Spinal cord (tissue), 10 donors: ENCODE data around the gene AKAP13. TPM values are rescaled to one million over a fixed set of nuclear protein-coding genes. Genes with fewer than 3 reads are reported as not detected.

Experiments
- DNase-seq, 6 donors: peaks; one replicate each; pipeline versions ENCODE4 v3.0.0 to v3.0.0-alpha.2; 2013 to 2015; ENCODE audit warnings: low spot score in 6 of 6, low read depth in 4 of 6
- H3K27ac ChIP-seq: one replicate; pipeline ENCODE4 v1.5.1; 2013; ENCODE audit warnings: low read depth, low read length, control low read depth
- H3K27me3 ChIP-seq: one replicate; pipeline ENCODE4 v1.6.1; 2013; ENCODE audit warnings: low read length; ENCODE audit not compliant: control insufficient read depth, insufficient read depth
- H3K36me3 ChIP-seq: one replicate; pipeline ENCODE4 v1.6.1; 2013; ENCODE audit warnings: low read length; ENCODE audit not compliant: control insufficient read depth, insufficient read depth
- H3K4me1 ChIP-seq: one replicate; pipeline ENCODE4 v1.6.1; 2013; ENCODE audit warnings: low read length; ENCODE audit not compliant: control insufficient read depth, insufficient read depth
- H3K4me3 ChIP-seq: one replicate; pipeline ENCODE4 v1.5.1; 2013; ENCODE audit warnings: low read depth, low read length, control low read depth
- H3K9me3 ChIP-seq: one replicate; pipeline ENCODE4 v1.6.1; 2013; ENCODE audit warnings: low read length; ENCODE audit not compliant: control insufficient read depth, insufficient read depth
- WGBS: methylation state at CpG from one replicate; pipeline ENCODE4 v1.1.5; 2013; ENCODE audit warnings: missing lambda C conversion rate; ENCODE audit not compliant: insufficient coverage; 5-methylcytosine and 5-hydroxymethylcytosine counted together
- polyA plus RNA-seq, 2 donors: library from polyadenylated mRNA; unstranded; fragments of 120-200 nt; gene quantifications; one replicate each; pipeline ENCODE4 v1.2.1, GENCODE V29; 2013; ENCODE audit not compliant: insufficient read length in 2 of 2
- total RNA-seq, 2 donors: library from RNA; depleted of rRNA in 1 of 2; stranded (reverse); fragments of 120-200 nt in 1 of 2; fragments of >200 nt in 1 of 2; gene quantifications; one replicate each; pipeline versions ENCODE4 v1.2.3 to v1.2.4, GENCODE V29; 2013 to 2014
- donor health status: healthy.

Gene AKAP13
- total and polyA plus RNA-seq, 4 donors: 52.5 to 114 (median 89.2) TPM

GRCh38 chr15:85751291-85752123 is 371.1 kb downstream of the AKAP13 start:
- 18% methylated on average over 12 of the region's 15 CpGs for WGBS
- Histone ChIP-seq H3K27me3 (no peaks in the 10 kb centered on the region), H3K4me3 (no peak overlapping the region), H3K27ac (peak overlapping the region; percentile 87), H3K4me1 (peaks cover 88% of the 10 kb centered on the region), H3K36me3 (peaks cover 56% of the 10 kb centered on the region), H3K9me3 (no peaks in the 10 kb centered on the region)
- DNase-seq: peak in 4 of 6 donors; percentile 74 to 93 (median 88)

GRCh38 chr15:85752124-85752475 is 371.7 kb downstream of the AKAP13 start:
- Histone ChIP-seq H3K4me1 (peaks cover 91% of the 10 kb centered on the region), H3K4me3 (no peak overlapping the region), H3K27me3 (no peaks in the 10 kb centered on the region), H3K27ac (peak overlapping the region; percentile 87), H3K9me3 (no peaks in the 10 kb centered on the region), H3K36me3 (peaks cover 57% of the 10 kb centered on the region)
- peak in 1 of 6 donors; percentile 82 for DNase-seq
- WGBS: 21% methylated on average over 15 of the region's 15 CpGs

GRCh38 chr15:85752491-85752961 is 372.1 kb downstream of the AKAP13 start:
- H3K4me1 ChIP-seq: peaks cover 93% of the 10 kb centered on the region
- peak overlapping the region; percentile 87 for H3K27ac ChIP-seq
- H3K4me3 ChIP-seq: no peak overlapping the region
- WGBS: 45% methylated on average over 8 of the region's 8 CpGs
- no peaks in the 10 kb centered on the region for H3K27me3 ChIP-seq
- DNase-seq: peak in 2 of 6 donors; percentile 69 to 72
- peaks cover 58% of the 10 kb centered on the region for H3K36me3 ChIP-seq
- H3K9me3 ChIP-seq: no peaks in the 10 kb centered on the region

GRCh38 chr15:85753261-85753660 is 372.9 kb downstream of the AKAP13 start:
- no peaks in the 10 kb centered on the region for H3K9me3 ChIP-seq
- peaks cover 95% of the 10 kb centered on the region for H3K4me1 ChIP-seq
- peaks cover 59% of the 10 kb centered on the region for H3K36me3 ChIP-seq
- no CpG with 5 or more reads among the region's 1 CpG for WGBS
- peak overlapping the region; percentile 87 for H3K27ac ChIP-seq
- no peak overlapping the region for H3K4me3 ChIP-seq
- no peak for DNase-seq
- H3K27me3 ChIP-seq: no peaks in the 10 kb centered on the region

- Histone ChIP-seq H3K9me3 (no peaks in the 10 kb centered on the region), H3K27ac (peak overlapping the region; percentile 40), H3K27me3 (no peaks in the 10 kb centered on the region), H3K4me3 (no peak overlapping the region), H3K36me3 (peaks cover 59% of the 10 kb centered on the region), H3K4me1 (peaks cover 95% of the 10 kb centered on the region)
- WGBS: 75% methylated on average over 10 of the region's 10 CpGs
- no peak for DNase-seq
Observed at GRCh38 chr15:85753791-85754452, 373.5 kb downstream of the AKAP13 start.

GRCh38 chr15:85754989-85755388 is 374.6 kb downstream of the AKAP13 start:
- H3K4me1 ChIP-seq: peaks cover 95% of the 10 kb centered on the region
- no peak overlapping the region for H3K27ac ChIP-seq
- 37% methylated on average over 3 of the region's 7 CpGs for WGBS
- no peaks in the 10 kb centered on the region for H3K27me3 ChIP-seq
- H3K9me3 ChIP-seq: no peaks in the 10 kb centered on the region
- no peak overlapping the region for H3K4me3 ChIP-seq
- peaks cover 70% of the 10 kb centered on the region for H3K36me3 ChIP-seq
- peak in 1 of 6 donors; percentile 75 for DNase-seq

GRCh38 chr15:85755471-85755870 is 375.1 kb downstream of the AKAP13 start:
- peaks cover 95% of the 10 kb centered on the region for H3K4me1 ChIP-seq
- H3K36me3 ChIP-seq: peaks cover 74% of the 10 kb centered on the region
- WGBS: 91% methylated on average over 11 of the region's 11 CpGs
- no peaks in the 10 kb centered on the region for H3K27me3 ChIP-seq
- no peak overlapping the region for H3K4me3 ChIP-seq
- DNase-seq: no peak
- H3K27ac ChIP-seq: no peak overlapping the region
- H3K9me3 ChIP-seq: no peaks in the 10 kb centered on the region

GRCh38 chr15:85755942-85756341 is 375.5 kb downstream of the AKAP13 start:
- 95% methylated on average over 4 of the region's 4 CpGs for WGBS
- Histone ChIP-seq H3K36me3 (peaks cover 79% of the 10 kb centered on the region), H3K4me3 (no peak overlapping the region), H3K27me3 (no peaks in the 10 kb centered on the region), H3K4me1 (peaks cover 95% of the 10 kb centered on the region), H3K9me3 (no peaks in the 10 kb centered on the region), H3K27ac (peak overlapping the region; percentile 47)
- DNase-seq: no peak

- Histone ChIP-seq H3K4me1 (peaks cover 95% of the 10 kb centered on the region), H3K9me3 (no peaks in the 10 kb centered on the region), H3K27ac (no peak overlapping the region), H3K4me3 (no peak overlapping the region), H3K27me3 (no peaks in the 10 kb centered on the region), H3K36me3 (peaks cover 81% of the 10 kb centered on the region)
- DNase-seq: no peak
- 94% methylated on average over 8 of the region's 9 CpGs for WGBS
Observed at GRCh38 chr15:85756411-85757072, 376.1 kb downstream of the AKAP13 start.
